Type B pancreatic cell (in vitro differentiated cells): ENCODE measurements around the gene DYRK1B. TPM values are rescaled to one million over a fixed set of nuclear protein-coding genes. Genes with fewer than 3 reads are reported as not detected.

Experiments used
- DNase-seq: peaks from one replicate; pipeline ENCODE4 v3.0.0; 2021; ENCODE audit warnings: mixed read lengths; ENCODE audit not compliant: unreplicated experiment; ENCODE audit errors: extremely low spot score
- H3K27ac Mint-ChIP-seq: 2 replicates; pipeline ENCODE4 v1.8.0; 2021; ENCODE audit warnings: mild to moderate bottlenecking, mixed read lengths
- H3K27me3 Mint-ChIP-seq: 2 replicates; pipeline ENCODE4 v1.8.0; 2021; ENCODE audit warnings: mixed read lengths
- H3K36me3 Mint-ChIP-seq: 2 replicates; pipeline ENCODE4 v1.8.0; 2021; ENCODE audit warnings: mixed read lengths
- H3K4me1 Mint-ChIP-seq: one replicate; pipeline ENCODE4 v1.8.0; 2021; ENCODE audit warnings: mixed read lengths; ENCODE audit not compliant: unreplicated experiment
- H3K4me3 Mint-ChIP-seq: 2 replicates; pipeline ENCODE4 v1.8.0; 2021; ENCODE audit warnings: mild to moderate bottlenecking, mixed read lengths
- H3K9me3 Mint-ChIP-seq: 2 replicates; pipeline ENCODE4 v1.8.0; 2021; ENCODE audit warnings: mixed read lengths
- CTCF ChIP-seq: fragments of 200-600 bp; sonication (generic); conservative IDR thresholded peaks from 2 replicates; pipeline ENCODE4 v1.5.0; 2021; ENCODE audit warnings: antibody characterized with exemption, mild to moderate bottlenecking
- microRNA-seq: library from miRNA; unstranded; fragments of <30 nt; microRNA quantifications from one replicate; pipeline ENCODE4, GENCODE V29; 2020
- total RNA-seq: library from RNA; stranded (reverse); gene quantifications from 2 replicates; pipeline ENCODE4 v1.2.1, GENCODE V29; 2021; ENCODE audit warnings: low replicate concordance

Gene DYRK1B
- total RNA-seq, 1 donor from 2014 or later = 49.3 TPM

GRCh38 chr19:39792999-39793546 is 40.9 kb downstream of the DYRK1B start:
- Mint-ChIP-seq H3K27me3 (peaks cover 23% of the 10 kb centered on the region), H3K4me3 (peak overlapping the region; percentile 80), H3K36me3 (no peaks in the 10 kb centered on the region), H3K4me1 (peaks cover 4% of the 10 kb centered on the region), H3K27ac (no peak overlapping the region), H3K9me3 (no peaks in the 10 kb centered on the region)
- peak; percentile 98 for TF ChIP-seq CTCF
- DNase-seq = peak; percentile 81

DNA sequence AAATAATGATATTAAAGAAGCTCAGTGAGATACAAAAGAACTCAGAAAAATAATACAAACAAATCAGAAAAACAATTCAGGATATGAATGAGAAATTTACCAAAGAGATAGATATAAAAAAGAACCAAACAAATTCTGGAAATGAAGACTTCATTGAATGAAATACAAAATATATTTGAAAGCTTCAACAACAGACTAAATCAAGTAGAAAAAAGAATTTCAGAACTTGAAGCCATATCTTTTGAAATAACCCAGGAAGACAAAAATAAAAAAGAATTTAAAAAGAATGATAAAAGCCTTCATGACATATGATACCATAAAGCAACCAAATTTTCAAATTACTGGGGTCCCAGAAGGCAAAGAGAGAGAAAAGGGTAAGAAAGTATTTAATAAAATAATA is 45.7 kb downstream of the DYRK1B start:
- TF ChIP-seq CTCF = no peak
- H3K27ac Mint-ChIP-seq = no peak overlapping the region
- H3K4me1 Mint-ChIP-seq = peaks cover 4% of the 10 kb centered on the region
- no peak for DNase-seq
- H3K27me3 Mint-ChIP-seq = peaks cover 25% of the 10 kb centered on the region
- H3K9me3 Mint-ChIP-seq = no peaks in the 10 kb centered on the region
- H3K36me3 Mint-ChIP-seq = no peaks in the 10 kb centered on the region
- no peak overlapping the region for H3K4me3 Mint-ChIP-seq

DNA sequence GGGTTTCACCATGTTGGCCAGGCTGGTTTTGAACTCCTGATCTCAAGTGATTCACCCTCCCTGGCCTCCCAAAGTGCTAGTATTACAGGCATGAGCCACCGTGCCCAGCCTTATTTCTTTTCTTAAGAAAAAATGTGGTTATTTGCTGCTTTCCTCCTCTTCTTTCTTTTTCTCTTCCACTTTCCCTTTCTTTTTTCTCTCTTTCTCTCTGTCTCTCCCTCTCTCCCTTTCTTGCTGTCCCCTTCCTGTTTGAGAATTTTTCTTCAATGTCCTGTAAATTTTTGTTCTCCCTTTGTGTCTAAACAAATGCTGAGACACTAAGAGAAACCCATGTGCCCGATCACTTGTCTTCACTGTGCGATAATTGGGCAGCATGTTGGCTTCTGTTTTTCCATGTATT is 53.1 kb downstream of the DYRK1B start:
- no peaks in the 10 kb centered on the region for H3K4me1 Mint-ChIP-seq
- H3K27me3 Mint-ChIP-seq = peaks cover 48% of the 10 kb centered on the region
- no peak overlapping the region for H3K4me3 Mint-ChIP-seq
- TF ChIP-seq CTCF = no peak
- no peaks in the 10 kb centered on the region for H3K36me3 Mint-ChIP-seq
- no peak overlapping the region for H3K27ac Mint-ChIP-seq
- H3K9me3 Mint-ChIP-seq = no peaks in the 10 kb centered on the region
- DNase-seq = no peak

DNA sequence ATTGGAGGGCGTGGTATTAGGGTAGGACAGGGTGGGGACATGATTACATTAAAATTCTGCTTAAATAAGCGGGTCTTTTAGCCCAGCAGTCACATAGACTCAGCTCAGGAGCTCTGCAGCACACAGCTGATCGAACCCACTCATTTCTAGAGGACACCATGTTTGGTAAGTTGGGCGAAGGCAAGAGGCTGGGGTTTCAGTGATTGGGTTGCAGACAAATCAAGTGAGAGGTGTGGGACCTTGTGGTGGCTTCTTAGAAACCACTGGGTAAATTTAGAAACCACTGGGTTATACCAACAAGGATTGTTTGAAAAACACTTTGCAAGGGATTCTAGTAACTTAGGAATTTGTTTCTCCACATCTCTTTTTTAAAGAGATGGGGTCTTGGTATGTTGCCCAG is 55.2 kb downstream of the DYRK1B start, which contains the start of gene LEUTX:
TSS of gene LEUTX (plus strand) at position 92 of the 400 bp plus-strand sequence. CDS start at position 159, 67 bp downstream.
- Mint-ChIP-seq H3K36me3 (no peaks in the 10 kb centered on the region), H3K27me3 (peaks cover 39% of the 10 kb centered on the region), H3K4me1 (no peaks in the 10 kb centered on the region), H3K9me3 (no peaks in the 10 kb centered on the region), H3K27ac (no peak within 1 kb of the TSS), H3K4me3 (no peak within 1 kb of the TSS)
- no peak for DNase-seq
- no peak for TF ChIP-seq CTCF

Small RNA genes within 50 kb of the gene (microRNA-seq; reads per million reads assigned to microRNA genes)
- not detected for gene MIR6719

Other genes starting within 250 kb of the DYRK1B start
- not detected in 2 replicates for gene LGALS13, start 231.6 kb downstream of the DYRK1B start, total RNA-seq
- gene LGALS16, start 178.2 kb downstream of the DYRK1B start, total RNA-seq = not detected in 2 replicates
- gene LGALS14, start 129.7 kb downstream of the DYRK1B start, total RNA-seq = 0.48 TPM in 1 of 2 replicates, not detected in the other
- not detected in 2 replicates for gene CLC, start 96.1 kb downstream of the DYRK1B start, total RNA-seq
- not detected in 2 replicates for gene LEUTX, start 55.3 kb downstream of the DYRK1B start, total RNA-seq
- 327 and 356 TPM in 2 replicates for gene FBL, start 12.2 kb upstream of the DYRK1B start, total RNA-seq
- gene FCGBP, start 100.5 kb upstream of the DYRK1B start, total RNA-seq = 7.8 and 10.0 TPM in 2 replicates
- gene PSMC4, start 137.0 kb upstream of the DYRK1B start, total RNA-seq = 100 and 102 TPM in 2 replicates
- gene ZNF546, start 162.9 kb upstream of the DYRK1B start, total RNA-seq = 1.7 and 5.5 TPM in 2 replicates
- gene ZNF780B, start 222.1 kb upstream of the DYRK1B start, total RNA-seq = 33.0 and 38.8 TPM in 2 replicates